ENCODE results near the gene CHMP3. TPM values are rescaled to one million over a fixed set of nuclear protein-coding genes. Genes with fewer than 3 reads are reported as not detected.
"Not testable (repeated sequence)": the region's sequence is repeated elsewhere in the genome, so short reads cannot be mapped to it uniquely, and the experiment has no call there.

The CHMP3 gene
- total and polyA plus RNA-seq, 2 of the 13 experiments (the other 11 are each of a cell fraction or from before 2014, with no cell fraction given): 64.1 to 114 TPM

DNA sequence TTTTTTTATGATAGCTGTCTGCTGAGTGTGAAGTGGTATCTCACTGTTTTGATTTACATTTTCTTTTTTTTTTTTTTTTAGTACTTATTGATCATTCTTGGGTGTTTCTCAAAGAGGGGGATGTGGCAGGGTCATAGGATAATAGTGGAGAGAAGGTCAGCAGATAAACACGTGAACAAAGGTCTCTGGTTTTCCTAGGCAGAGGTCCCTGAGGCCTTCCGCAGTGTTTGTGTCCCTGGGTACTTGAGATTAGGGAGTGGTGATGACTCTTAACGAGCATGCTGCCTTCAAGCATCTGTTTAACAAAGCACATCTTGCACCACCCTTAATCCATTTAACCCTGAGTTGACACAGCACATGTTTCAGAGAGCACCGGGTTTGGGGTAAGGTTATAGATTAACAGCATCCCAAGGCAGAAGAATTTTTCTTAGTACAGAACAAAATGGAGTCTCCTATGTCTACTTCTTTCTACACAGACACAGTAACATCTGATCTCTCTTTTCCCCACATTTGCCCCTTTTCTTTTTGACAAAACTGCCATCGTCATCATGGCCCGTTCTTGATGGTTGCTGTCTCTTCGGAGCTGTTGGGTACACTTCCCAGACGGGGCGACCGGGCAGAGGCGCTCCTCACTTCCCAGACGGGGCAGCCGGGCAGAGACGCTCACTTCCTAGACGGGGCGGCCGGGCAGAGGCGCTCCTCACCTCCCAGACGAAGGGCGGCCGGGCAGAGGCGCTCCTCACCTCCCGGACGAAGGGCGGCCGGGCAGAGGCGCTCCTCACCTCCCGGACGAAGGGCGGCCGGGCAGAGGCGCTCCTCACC, 18.8 kb downstream of the CHMP3 start (continued):
- TF ChIP-seq ONECUT2 (CRISPR knock-in tag; IDR thresholded peaks at IDR 0.05) (peak; percentile 30; the same call in 1 of the 2 replicates), ZNF362 (CRISPR knock-in tag; IDR thresholded peaks at IDR 0.05; ENCODE audit: borderline replicate concordance) (peak; percentile 63; the same call in 1 of the 2 replicates), MNT (IDR thresholded peaks at IDR 0.05) (peak; percentile 8; the same call in 1 of the 2 replicates), HDAC1 (CRISPR knock-in tag; IDR thresholded peaks at IDR 0.05) (0 out of 2 replicates have a peak, but pooled peaks have one; percentile 33), GATAD2A (CRISPR knock-in tag; IDR thresholded peaks at IDR 0.05) (peak; percentile 85), PITX1 (CRISPR knock-in tag; IDR thresholded peaks at IDR 0.05) (peak; percentile 49; the same call in 1 of the 2 replicates), ARNTL (CRISPR knock-in tag; IDR thresholded peaks at IDR 0.05) (0 out of 2 replicates have a peak, but pooled peaks have one; percentile 37), TCF7 (IDR thresholded peaks at IDR 0.05; ENCODE audit: low read depth) (0 out of 2 replicates have a peak, but pooled peaks have one; percentile 5), SOX13 (CRISPR knock-in tag; conservative IDR thresholded peaks at IDR 0.05 in 1 of 2, IDR thresholded peaks at IDR 0.05 in 1 of 2) (peak in 1 of 2 experiments; percentile 68; a peak in 1 of 4 replicates), NCOA2 (CRISPR knock-in tag; IDR thresholded peaks at IDR 0.05) (peak; percentile 35; the same call in 1 of the 2 replicates), NR2F6 (IDR thresholded peaks at IDR 0.05) (peak; percentile 48; the same call in 1 of the 2 replicates), FOXJ3 (CRISPR knock-in tag; IDR thresholded peaks at IDR 0.05; ENCODE audit: borderline replicate concordance) (peak; percentile 43; the same call in 1 of the 2 replicates), FOXP1 (CRISPR knock-in tag; IDR thresholded peaks at IDR 0.05) (peak; percentile 15; the same call in 1 of the 2 replicates), BCL6 (CRISPR knock-in tag; IDR thresholded peaks at IDR 0.05) (peak; percentile 86)
- TF ChIP-seq, protein P1, sequence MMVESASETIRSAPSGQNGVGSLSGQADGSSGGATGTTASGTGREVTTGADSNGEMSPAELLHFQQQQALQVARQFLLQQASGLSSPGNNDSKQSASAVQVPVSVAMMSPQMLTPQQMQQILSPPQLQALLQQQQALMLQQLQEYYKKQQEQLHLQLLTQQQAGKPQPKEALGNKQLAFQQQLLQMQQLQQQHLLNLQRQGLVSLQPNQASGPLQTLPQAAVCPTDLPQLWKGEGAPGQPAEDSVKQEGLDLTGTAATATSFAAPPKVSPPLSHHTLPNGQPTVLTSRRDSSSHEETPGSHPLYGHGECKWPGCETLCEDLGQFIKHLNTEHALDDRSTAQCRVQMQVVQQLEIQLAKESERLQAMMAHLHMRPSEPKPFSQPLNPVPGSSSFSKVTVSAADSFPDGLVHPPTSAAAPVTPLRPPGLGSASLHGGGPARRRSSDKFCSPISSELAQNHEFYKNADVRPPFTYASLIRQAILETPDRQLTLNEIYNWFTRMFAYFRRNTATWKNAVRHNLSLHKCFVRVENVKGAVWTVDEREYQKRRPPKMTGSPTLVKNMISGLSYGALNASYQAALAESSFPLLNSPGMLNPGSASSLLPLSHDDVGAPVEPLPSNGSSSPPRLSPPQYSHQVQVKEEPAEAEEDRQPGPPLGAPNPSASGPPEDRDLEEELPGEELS (CRISPR knock-in tag; IDR thresholded peaks at IDR 0.05): peak; percentile 39
- not testable (repeated sequence) for TF ChIP-seq SOX13 (IDR thresholded peaks at IDR 0.05); NR2F6 (CRISPR knock-in tag; IDR thresholded peaks at IDR 0.05); FOXP1 (IDR thresholded peaks at IDR 0.05)
- TF ChIP-seq, protein P2, sequence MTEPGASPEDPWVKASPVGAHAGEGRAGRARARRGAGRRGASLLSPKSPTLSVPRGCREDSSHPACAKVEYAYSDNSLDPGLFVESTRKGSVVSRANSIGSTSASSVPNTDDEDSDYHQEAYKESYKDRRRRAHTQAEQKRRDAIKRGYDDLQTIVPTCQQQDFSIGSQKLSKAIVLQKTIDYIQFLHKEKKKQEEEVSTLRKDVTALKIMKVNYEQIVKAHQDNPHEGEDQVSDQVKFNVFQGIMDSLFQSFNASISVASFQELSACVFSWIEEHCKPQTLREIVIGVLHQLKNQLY (CRISPR knock-in tag; IDR thresholded peaks at IDR 0.05): peak; percentile 58
- TF ChIP-seq, protein P3, sequence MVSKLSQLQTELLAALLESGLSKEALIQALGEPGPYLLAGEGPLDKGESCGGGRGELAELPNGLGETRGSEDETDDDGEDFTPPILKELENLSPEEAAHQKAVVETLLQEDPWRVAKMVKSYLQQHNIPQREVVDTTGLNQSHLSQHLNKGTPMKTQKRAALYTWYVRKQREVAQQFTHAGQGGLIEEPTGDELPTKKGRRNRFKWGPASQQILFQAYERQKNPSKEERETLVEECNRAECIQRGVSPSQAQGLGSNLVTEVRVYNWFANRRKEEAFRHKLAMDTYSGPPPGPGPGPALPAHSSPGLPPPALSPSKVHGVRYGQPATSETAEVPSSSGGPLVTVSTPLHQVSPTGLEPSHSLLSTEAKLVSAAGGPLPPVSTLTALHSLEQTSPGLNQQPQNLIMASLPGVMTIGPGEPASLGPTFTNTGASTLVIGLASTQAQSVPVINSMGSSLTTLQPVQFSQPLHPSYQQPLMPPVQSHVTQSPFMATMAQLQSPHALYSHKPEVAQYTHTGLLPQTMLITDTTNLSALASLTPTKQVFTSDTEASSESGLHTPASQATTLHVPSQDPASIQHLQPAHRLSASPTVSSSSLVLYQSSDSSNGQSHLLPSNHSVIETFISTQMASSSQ (IDR thresholded peaks at IDR 0.05; ENCODE audit: low read depth): not testable (repeated sequence)
- TF ChIP-seq, protein P3 (CRISPR knock-in tag; IDR thresholded peaks at IDR 0.05; ENCODE audit: borderline replicate concordance): peak; percentile 59; the same call in 1 of the 2 replicates

Data from HepG2 (cell line).